ENCODE data around the gene NXNL2.

The NXNL2 gene

DNA sequence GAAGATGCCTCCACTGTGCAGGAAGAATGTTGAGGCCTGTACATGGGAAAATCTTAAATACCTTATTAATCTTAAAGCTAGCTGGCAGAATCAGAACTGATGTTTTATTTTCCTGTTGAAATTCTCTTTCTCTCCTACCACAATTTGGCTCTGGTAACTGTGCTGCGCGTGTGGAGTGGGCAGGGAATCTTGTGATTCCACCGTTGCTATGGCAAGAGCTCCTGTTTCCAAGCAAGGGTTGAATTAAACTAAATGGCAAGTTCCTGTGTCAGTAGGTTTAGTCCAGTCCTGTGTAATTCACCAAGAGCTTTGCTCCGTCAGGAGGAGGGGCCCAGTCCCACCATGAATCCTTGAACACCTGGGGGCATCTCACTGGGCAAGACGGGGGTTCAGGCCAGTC, 36.4 kb downstream of the NXNL2 start:
- TF ChIP-seq ZC3H10 (CRISPR knock-in tag; IDR thresholded peaks at IDR 0.05) (no peak), ESRRG (CRISPR knock-in tag; IDR thresholded peaks at IDR 0.05) (no peak), ZNF8 (CRISPR knock-in tag; IDR thresholded peaks at IDR 0.05) (no peak), OSR1 (CRISPR knock-in tag; IDR thresholded peaks at IDR 0.05) (no peak), GLIS3 (CRISPR knock-in tag; IDR thresholded peaks at IDR 0.05) (no peak), ISL1 (CRISPR knock-in tag; IDR thresholded peaks at IDR 0.05) (no peak), TCF4 (CRISPR knock-in tag; IDR thresholded peaks at IDR 0.05; ENCODE audit: borderline replicate concordance) (no peak), PPARA (CRISPR knock-in tag; IDR thresholded peaks at IDR 0.05; ENCODE audit: borderline replicate concordance) (no peak)
- TF ChIP-seq, protein P1, sequence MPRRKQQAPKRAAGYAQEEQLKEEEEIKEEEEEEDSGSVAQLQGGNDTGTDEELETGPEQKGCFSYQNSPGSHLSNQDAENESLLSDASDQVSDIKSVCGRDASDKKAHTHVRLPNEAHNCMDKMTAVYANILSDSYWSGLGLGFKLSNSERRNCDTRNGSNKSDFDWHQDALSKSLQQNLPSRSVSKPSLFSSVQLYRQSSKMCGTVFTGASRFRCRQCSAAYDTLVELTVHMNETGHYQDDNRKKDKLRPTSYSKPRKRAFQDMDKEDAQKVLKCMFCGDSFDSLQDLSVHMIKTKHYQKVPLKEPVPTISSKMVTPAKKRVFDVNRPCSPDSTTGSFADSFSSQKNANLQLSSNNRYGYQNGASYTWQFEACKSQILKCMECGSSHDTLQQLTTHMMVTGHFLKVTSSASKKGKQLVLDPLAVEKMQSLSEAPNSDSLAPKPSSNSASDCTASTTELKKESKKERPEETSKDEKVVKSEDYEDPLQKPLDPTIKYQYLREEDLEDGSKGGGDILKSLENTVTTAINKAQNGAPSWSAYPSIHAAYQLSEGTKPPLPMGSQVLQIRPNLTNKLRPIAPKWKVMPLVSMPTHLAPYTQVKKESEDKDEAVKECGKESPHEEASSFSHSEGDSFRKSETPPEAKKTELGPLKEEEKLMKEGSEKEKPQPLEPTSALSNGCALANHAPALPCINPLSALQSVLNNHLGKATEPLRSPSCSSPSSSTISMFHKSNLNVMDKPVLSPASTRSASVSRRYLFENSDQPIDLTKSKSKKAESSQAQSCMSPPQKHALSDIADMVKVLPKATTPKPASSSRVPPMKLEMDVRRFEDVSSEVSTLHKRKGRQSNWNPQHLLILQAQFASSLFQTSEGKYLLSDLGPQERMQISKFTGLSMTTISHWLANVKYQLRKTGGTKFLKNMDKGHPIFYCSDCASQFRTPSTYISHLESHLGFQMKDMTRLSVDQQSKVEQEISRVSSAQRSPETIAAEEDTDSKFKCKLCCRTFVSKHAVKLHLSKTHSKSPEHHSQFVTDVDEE (CRISPR knock-in tag; IDR thresholded peaks at IDR 0.05) = no peak
- TF ChIP-seq, protein P2, sequence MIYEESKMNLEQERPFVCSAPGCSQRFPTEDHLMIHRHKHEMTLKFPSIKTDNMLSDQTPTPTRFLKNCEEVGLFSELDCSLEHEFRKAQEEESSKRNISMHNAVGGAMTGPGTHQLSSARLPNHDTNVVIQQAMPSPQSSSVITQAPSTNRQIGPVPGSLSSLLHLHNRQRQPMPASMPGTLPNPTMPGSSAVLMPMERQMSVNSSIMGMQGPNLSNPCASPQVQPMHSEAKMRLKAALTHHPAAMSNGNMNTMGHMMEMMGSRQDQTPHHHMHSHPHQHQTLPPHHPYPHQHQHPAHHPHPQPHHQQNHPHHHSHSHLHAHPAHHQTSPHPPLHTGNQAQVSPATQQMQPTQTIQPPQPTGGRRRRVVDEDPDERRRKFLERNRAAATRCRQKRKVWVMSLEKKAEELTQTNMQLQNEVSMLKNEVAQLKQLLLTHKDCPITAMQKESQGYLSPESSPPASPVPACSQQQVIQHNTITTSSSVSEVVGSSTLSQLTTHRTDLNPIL (CRISPR knock-in tag; IDR thresholded peaks at IDR 0.05; ENCODE audit: low read depth) = no peak
- TF ChIP-seq, protein P3, sequence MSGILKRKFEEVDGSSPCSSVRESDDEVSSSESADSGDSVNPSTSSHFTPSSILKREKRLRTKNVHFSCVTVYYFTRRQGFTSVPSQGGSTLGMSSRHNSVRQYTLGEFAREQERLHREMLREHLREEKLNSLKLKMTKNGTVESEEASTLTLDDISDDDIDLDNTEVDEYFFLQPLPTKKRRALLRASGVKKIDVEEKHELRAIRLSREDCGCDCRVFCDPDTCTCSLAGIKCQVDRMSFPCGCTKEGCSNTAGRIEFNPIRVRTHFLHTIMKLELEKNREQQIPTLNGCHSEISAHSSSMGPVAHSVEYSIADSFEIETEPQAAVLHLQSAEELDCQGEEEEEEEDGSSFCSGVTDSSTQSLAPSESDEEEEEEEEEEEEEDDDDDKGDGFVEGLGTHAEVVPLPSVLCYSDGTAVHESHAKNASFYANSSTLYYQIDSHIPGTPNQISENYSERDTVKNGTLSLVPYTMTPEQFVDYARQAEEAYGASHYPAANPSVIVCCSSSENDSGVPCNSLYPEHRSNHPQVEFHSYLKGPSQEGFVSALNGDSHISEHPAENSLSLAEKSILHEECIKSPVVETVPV (CRISPR knock-in tag; IDR thresholded peaks at IDR 0.05) = no peak
- no peak for ATAC-seq

DNA sequence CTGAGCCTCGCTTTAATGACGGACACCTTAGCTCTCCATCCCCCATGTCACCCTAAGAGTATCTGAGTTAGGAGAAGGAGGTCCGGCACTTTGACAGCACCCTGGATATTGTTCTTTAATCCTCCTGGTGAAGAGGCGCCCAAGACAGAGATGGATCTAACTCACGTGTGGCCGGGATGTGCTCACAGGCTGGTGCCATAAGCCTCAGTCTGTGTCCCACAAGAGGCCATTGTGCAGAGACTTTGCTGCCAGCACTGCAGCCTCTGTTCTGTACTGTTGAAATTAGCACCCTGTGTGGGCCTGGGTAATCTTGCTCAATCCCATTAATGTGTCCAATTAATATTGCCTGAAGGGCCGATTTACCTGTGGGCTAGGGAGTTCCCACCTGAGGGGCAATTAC, 37.7 kb downstream of the NXNL2 start:
- TF ChIP-seq, protein P1 (CRISPR knock-in tag; IDR thresholded peaks at IDR 0.05) = no peak
- TF ChIP-seq ZC3H10 (CRISPR knock-in tag; IDR thresholded peaks at IDR 0.05) (no peak), ARNTL (CRISPR knock-in tag; IDR thresholded peaks at IDR 0.05; ENCODE audit: borderline replicate concordance, low read depth) (no peak), ZFP3 (CRISPR knock-in tag; IDR thresholded peaks at IDR 0.05) (no peak), ESRRG (CRISPR knock-in tag; IDR thresholded peaks at IDR 0.05) (no peak), ZFP30 (CRISPR knock-in tag; IDR thresholded peaks at IDR 0.05) (no peak), CSDC2 (CRISPR knock-in tag; IDR thresholded peaks at IDR 0.05) (no peak), RARB (CRISPR knock-in tag; IDR thresholded peaks at IDR 0.05) (no peak), TOX (CRISPR knock-in tag; IDR thresholded peaks at IDR 0.05; ENCODE audit: borderline replicate concordance) (no peak), TCF4 (CRISPR knock-in tag; IDR thresholded peaks at IDR 0.05; ENCODE audit: borderline replicate concordance) (no peak), OSR1 (CRISPR knock-in tag; IDR thresholded peaks at IDR 0.05) (no peak), BACH2 (CRISPR knock-in tag; IDR thresholded peaks at IDR 0.05; ENCODE audit: borderline replicate concordance) (no peak), ZNF70 (CRISPR knock-in tag; IDR thresholded peaks at IDR 0.05) (no peak), PPARA (CRISPR knock-in tag; IDR thresholded peaks at IDR 0.05; ENCODE audit: borderline replicate concordance) (no peak), SNAI2 (CRISPR knock-in tag; IDR thresholded peaks at IDR 0.05) (no peak)
- TF ChIP-seq, protein P4, sequence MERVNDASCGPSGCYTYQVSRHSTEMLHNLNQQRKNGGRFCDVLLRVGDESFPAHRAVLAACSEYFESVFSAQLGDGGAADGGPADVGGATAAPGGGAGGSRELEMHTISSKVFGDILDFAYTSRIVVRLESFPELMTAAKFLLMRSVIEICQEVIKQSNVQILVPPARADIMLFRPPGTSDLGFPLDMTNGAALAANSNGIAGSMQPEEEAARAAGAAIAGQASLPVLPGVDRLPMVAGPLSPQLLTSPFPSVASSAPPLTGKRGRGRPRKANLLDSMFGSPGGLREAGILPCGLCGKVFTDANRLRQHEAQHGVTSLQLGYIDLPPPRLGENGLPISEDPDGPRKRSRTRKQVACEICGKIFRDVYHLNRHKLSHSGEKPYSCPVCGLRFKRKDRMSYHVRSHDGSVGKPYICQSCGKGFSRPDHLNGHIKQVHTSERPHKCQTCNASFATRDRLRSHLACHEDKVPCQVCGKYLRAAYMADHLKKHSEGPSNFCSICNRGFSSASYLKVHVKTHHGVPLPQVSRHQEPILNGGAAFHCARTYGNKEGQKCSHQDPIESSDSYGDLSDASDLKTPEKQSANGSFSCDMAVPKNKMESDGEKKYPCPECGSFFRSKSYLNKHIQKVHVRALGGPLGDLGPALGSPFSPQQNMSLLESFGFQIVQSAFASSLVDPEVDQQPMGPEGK (CRISPR knock-in tag; IDR thresholded peaks at IDR 0.05; ENCODE audit: borderline replicate concordance) = no peak
- TF ChIP-seq, protein P5, sequence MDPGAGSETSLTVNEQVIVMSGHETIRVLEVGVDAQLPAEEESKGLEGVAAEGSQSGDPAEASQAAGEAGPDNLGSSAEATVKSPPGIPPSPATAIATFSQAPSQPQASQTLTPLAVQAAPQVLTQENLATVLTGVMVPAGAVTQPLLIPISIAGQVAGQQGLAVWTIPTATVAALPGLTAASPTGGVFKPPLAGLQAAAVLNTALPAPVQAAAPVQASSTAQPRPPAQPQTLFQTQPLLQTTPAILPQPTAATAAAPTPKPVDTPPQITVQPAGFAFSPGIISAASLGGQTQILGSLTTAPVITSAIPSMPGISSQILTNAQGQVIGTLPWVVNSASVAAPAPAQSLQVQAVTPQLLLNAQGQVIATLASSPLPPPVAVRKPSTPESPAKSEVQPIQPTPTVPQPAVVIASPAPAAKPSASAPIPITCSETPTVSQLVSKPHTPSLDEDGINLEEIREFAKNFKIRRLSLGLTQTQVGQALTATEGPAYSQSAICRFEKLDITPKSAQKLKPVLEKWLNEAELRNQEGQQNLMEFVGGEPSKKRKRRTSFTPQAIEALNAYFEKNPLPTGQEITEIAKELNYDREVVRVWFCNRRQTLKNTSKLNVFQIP (CRISPR knock-in tag; IDR thresholded peaks at IDR 0.05; ENCODE audit: borderline replicate concordance, low read depth) = no peak
- TF ChIP-seq, protein P3 (CRISPR knock-in tag; IDR thresholded peaks at IDR 0.05) = no peak
- TF ChIP-seq, protein P2 (CRISPR knock-in tag; IDR thresholded peaks at IDR 0.05; ENCODE audit: low read depth) = no peak
- ATAC-seq = no peak
